ENCODE measurements around the gene CD164.

CD164 gene

GRCh38 chr6:109382576-109383437 is 540 bp upstream of the CD164 start:
- H2AK5ac ChIP-seq (ENCODE audit: low read length, severe bottlenecking): no peak overlapping the region
- WGBS: under 1% methylated on average over 36 of the region's 42 CpGs
- H3K4me3 ChIP-seq (ENCODE audit: insufficient read depth in 1 of 2, low read depth in 1 of 2, low read length in 2 of 2): peak overlapping the region; percentile 94
- H3K4me1 ChIP-seq (ENCODE audit: control insufficient read depth, insufficient read depth, low read depth, low read length): no peaks in the 10 kb centered on the region
- no peaks in the 10 kb centered on the region for H3K79me1 ChIP-seq (replicated peaks; ENCODE audit: low read length, poor library complexity, severe bottlenecking)
- peaks cover 0 to 17% of the 10 kb centered on the region in 2 experiments for H3K36me3 ChIP-seq (ENCODE audit: control insufficient read depth in 1 of 2, insufficient read depth in 2 of 2, low read depth in 1 of 2, low read length in 2 of 2)
- peak overlapping the region; percentile 69 for H3K4me2 ChIP-seq (ENCODE audit: low read length, poor library complexity, severe bottlenecking)
- peak overlapping the region in 1 of 2 experiments; percentile 89 for H3K23ac ChIP-seq (ENCODE audit: low read length in 2 of 2)
- peak overlapping the region; percentile 99 for H4K8ac ChIP-seq (ENCODE audit: low read length)
- peak overlapping the region in 1 of 2 experiments; percentile 99 for H3K14ac ChIP-seq (ENCODE audit: low read length in 2 of 2)
- peak overlapping the region; percentile 93 for H4K91ac ChIP-seq (ENCODE audit: low read length)
- no peaks in the 10 kb centered on the region for H3K9me3 ChIP-seq (ENCODE audit: control insufficient read depth, low read length)
- no peaks in the 10 kb centered on the region for H3K27me3 ChIP-seq (ENCODE audit: control insufficient read depth in 1 of 2, insufficient read depth in 1 of 2, low read length in 2 of 2)
- H2BK5ac ChIP-seq (ENCODE audit: low read depth, low read length, poor library complexity, severe bottlenecking): peak overlapping the region; percentile 100
- DNase-seq: peak; percentile 96
- peak overlapping the region; percentile 92 to 99 for H3K18ac ChIP-seq (ENCODE audit: low read depth in 1 of 2, low read length in 2 of 2)
- H2AFZ ChIP-seq (ENCODE audit: low read depth, low read length): peak overlapping the region; percentile 71
- H3K4ac ChIP-seq (ENCODE audit: low read depth in 1 of 2, low read length in 2 of 2): peak overlapping the region; percentile 86 to 98
- peak overlapping the region; percentile 99 for H3K27ac ChIP-seq (ENCODE audit: low read length, poor library complexity, severe bottlenecking)
- peak overlapping the region; percentile 96 for H3K9ac ChIP-seq (ENCODE audit: low read length)
- peak overlapping the region; percentile 94 for H2BK120ac ChIP-seq (ENCODE audit: low read depth, low read length)
- peak overlapping the region; percentile 44 for H2BK15ac ChIP-seq (ENCODE audit: low read depth, poor library complexity, severe bottlenecking)
- H2BK12ac ChIP-seq (ENCODE audit: low read length in 2 of 2): peak overlapping the region; percentile 65 to 99

GRCh38 chr6:109381061-109381746 is 1.1 kb downstream of the CD164 start:
- no peak overlapping the region for H2BK15ac ChIP-seq (ENCODE audit: low read depth, poor library complexity, severe bottlenecking)
- no peak overlapping the region for H2AFZ ChIP-seq (ENCODE audit: low read depth, low read length)
- peak; percentile 50 for DNase-seq
- no peak overlapping the region for H4K8ac ChIP-seq (ENCODE audit: low read length)
- H3K4ac ChIP-seq (ENCODE audit: low read depth in 1 of 2, low read length in 2 of 2): peak overlapping the region in 1 of 2 experiments; percentile 76
- H3K4me1 ChIP-seq (ENCODE audit: control insufficient read depth, insufficient read depth, low read depth, low read length): no peaks in the 10 kb centered on the region
- H3K27ac ChIP-seq (ENCODE audit: low read length, poor library complexity, severe bottlenecking): peak overlapping the region; percentile 80
- H3K9ac ChIP-seq (ENCODE audit: low read length): peak overlapping the region; percentile 96
- H3K4me3 ChIP-seq (ENCODE audit: insufficient read depth in 1 of 2, low read depth in 1 of 2, low read length in 2 of 2): peak overlapping the region; percentile 94
- H3K23ac ChIP-seq (ENCODE audit: low read length in 2 of 2): peak overlapping the region; percentile 29 to 53
- H3K14ac ChIP-seq (ENCODE audit: low read length in 2 of 2): peak overlapping the region in 1 of 2 experiments; percentile 27
- H3K79me1 ChIP-seq (replicated peaks; ENCODE audit: low read length, poor library complexity, severe bottlenecking): no peaks in the 10 kb centered on the region
- H2BK5ac ChIP-seq (ENCODE audit: low read depth, low read length, poor library complexity, severe bottlenecking): no peak overlapping the region
- no peak overlapping the region for H2AK5ac ChIP-seq (ENCODE audit: low read length, severe bottlenecking)
- peak overlapping the region; percentile 78 for H3K4me2 ChIP-seq (ENCODE audit: low read length, poor library complexity, severe bottlenecking)
- under 1% methylated on average over 17 of the region's 25 CpGs for WGBS
- peaks cover 2 to 33% of the 10 kb centered on the region in 2 experiments for H3K36me3 ChIP-seq (ENCODE audit: control insufficient read depth in 1 of 2, insufficient read depth in 2 of 2, low read depth in 1 of 2, low read length in 2 of 2)
- peak overlapping the region; percentile 90 to 97 for H3K18ac ChIP-seq (ENCODE audit: low read depth in 1 of 2, low read length in 2 of 2)
- no peak overlapping the region for H4K91ac ChIP-seq (ENCODE audit: low read length)
- no peaks in the 10 kb centered on the region for H3K27me3 ChIP-seq (ENCODE audit: control insufficient read depth in 1 of 2, insufficient read depth in 1 of 2, low read length in 2 of 2)
- peak overlapping the region; percentile 94 for H2BK120ac ChIP-seq (ENCODE audit: low read depth, low read length)
- H3K9me3 ChIP-seq (ENCODE audit: control insufficient read depth, low read length): no peaks in the 10 kb centered on the region
- no peak overlapping the region for H2BK12ac ChIP-seq (ENCODE audit: low read length in 2 of 2)

DNA sequence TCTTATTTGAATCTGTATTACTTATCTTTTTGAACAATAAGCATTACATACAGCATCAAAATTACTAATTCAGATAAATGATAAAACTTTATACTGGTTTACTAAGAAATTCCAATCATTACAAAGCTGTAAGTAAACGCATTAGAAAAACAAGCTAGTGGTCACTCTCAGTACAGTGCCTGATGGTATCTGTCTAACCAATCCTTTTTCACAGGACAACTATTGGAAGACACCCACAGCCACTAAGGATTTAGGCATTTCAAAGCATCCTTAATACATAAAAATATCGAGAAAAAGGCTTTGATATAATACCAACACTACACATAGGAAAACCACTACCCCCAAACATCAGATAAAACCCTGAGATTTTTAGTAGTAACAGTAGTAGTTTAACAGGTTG is 2.6 kb downstream of the CD164 start:
- peak overlapping the region in 1 of 2 experiments; percentile 94 for H3K4me3 ChIP-seq (ENCODE audit: insufficient read depth in 1 of 2, low read depth in 1 of 2, low read length in 2 of 2)
- no peak overlapping the region for H2BK12ac ChIP-seq (ENCODE audit: low read length in 2 of 2)
- H3K9ac ChIP-seq (ENCODE audit: low read length): peak overlapping the region; percentile 96
- DNase-seq: no peak
- 80% methylated on average over 2 of the region's 2 CpGs for WGBS
- peak overlapping the region; percentile 71 for H3K4me2 ChIP-seq (ENCODE audit: low read length, poor library complexity, severe bottlenecking)
- H3K36me3 ChIP-seq (ENCODE audit: control insufficient read depth in 1 of 2, insufficient read depth in 2 of 2, low read depth in 1 of 2, low read length in 2 of 2): peaks cover 6 to 48% of the 10 kb centered on the region in 2 experiments
- no peak overlapping the region for H2AK5ac ChIP-seq (ENCODE audit: low read length, severe bottlenecking)
- H2AFZ ChIP-seq (ENCODE audit: low read depth, low read length): no peak overlapping the region
- H3K27ac ChIP-seq (ENCODE audit: low read length, poor library complexity, severe bottlenecking): no peak overlapping the region
- H3K23ac ChIP-seq (ENCODE audit: low read length in 2 of 2): no peak overlapping the region
- H4K8ac ChIP-seq (ENCODE audit: low read length): no peak overlapping the region
- H3K79me1 ChIP-seq (replicated peaks; ENCODE audit: low read length, poor library complexity, severe bottlenecking): peaks cover 2% of the 10 kb centered on the region
- no peaks in the 10 kb centered on the region for H3K4me1 ChIP-seq (ENCODE audit: control insufficient read depth, insufficient read depth, low read depth, low read length)
- H3K4ac ChIP-seq (ENCODE audit: low read depth in 1 of 2, low read length in 2 of 2): no peak overlapping the region
- H2BK5ac ChIP-seq (ENCODE audit: low read depth, low read length, poor library complexity, severe bottlenecking): no peak overlapping the region
- H3K27me3 ChIP-seq (ENCODE audit: control insufficient read depth in 1 of 2, insufficient read depth in 1 of 2, low read length in 2 of 2): no peaks in the 10 kb centered on the region
- no peaks in the 10 kb centered on the region for H3K9me3 ChIP-seq (ENCODE audit: control insufficient read depth, low read length)
- no peak overlapping the region for H2BK120ac ChIP-seq (ENCODE audit: low read depth, low read length)
- H3K14ac ChIP-seq (ENCODE audit: low read length in 2 of 2): no peak overlapping the region
- no peak overlapping the region for H4K91ac ChIP-seq (ENCODE audit: low read length)
- H2BK15ac ChIP-seq (ENCODE audit: low read depth, poor library complexity, severe bottlenecking): no peak overlapping the region
- no peak overlapping the region for H3K18ac ChIP-seq (ENCODE audit: low read depth in 1 of 2, low read length in 2 of 2)

- 97% methylated on average over 3 of the region's 3 CpGs for WGBS
- H3K4ac ChIP-seq (ENCODE audit: low read depth in 1 of 2, low read length in 2 of 2): no peak overlapping the region
- no peak overlapping the region for H2BK120ac ChIP-seq (ENCODE audit: low read depth, low read length)
- H2BK5ac ChIP-seq (ENCODE audit: low read depth, low read length, poor library complexity, severe bottlenecking): no peak overlapping the region
- peak overlapping the region; percentile 8 for H3K9ac ChIP-seq (ENCODE audit: low read length)
- no peak overlapping the region for H3K14ac ChIP-seq (ENCODE audit: low read length in 2 of 2)
- H3K27me3 ChIP-seq (ENCODE audit: control insufficient read depth in 1 of 2, insufficient read depth in 1 of 2, low read length in 2 of 2): no peaks in the 10 kb centered on the region
- H2AFZ ChIP-seq (ENCODE audit: low read depth, low read length): no peak overlapping the region
- no peak overlapping the region for H4K8ac ChIP-seq (ENCODE audit: low read length)
- no peak overlapping the region for H2BK15ac ChIP-seq (ENCODE audit: low read depth, poor library complexity, severe bottlenecking)
- H2BK12ac ChIP-seq (ENCODE audit: low read length in 2 of 2): no peak overlapping the region
- H3K18ac ChIP-seq (ENCODE audit: low read depth in 1 of 2, low read length in 2 of 2): no peak overlapping the region
- H3K4me2 ChIP-seq (ENCODE audit: low read length, poor library complexity, severe bottlenecking): no peak overlapping the region
- no peak overlapping the region for H4K91ac ChIP-seq (ENCODE audit: low read length)
- peaks cover 9 to 68% of the 10 kb centered on the region in 2 experiments for H3K36me3 ChIP-seq (ENCODE audit: control insufficient read depth in 1 of 2, insufficient read depth in 2 of 2, low read depth in 1 of 2, low read length in 2 of 2)
- no peaks in the 10 kb centered on the region for H3K9me3 ChIP-seq (ENCODE audit: control insufficient read depth, low read length)
- no peak overlapping the region for H3K27ac ChIP-seq (ENCODE audit: low read length, poor library complexity, severe bottlenecking)
- DNase-seq: no peak
- no peak overlapping the region for H3K4me3 ChIP-seq (ENCODE audit: insufficient read depth in 1 of 2, low read depth in 1 of 2, low read length in 2 of 2)
- H2AK5ac ChIP-seq (ENCODE audit: low read length, severe bottlenecking): no peak overlapping the region
- H3K23ac ChIP-seq (ENCODE audit: low read length in 2 of 2): no peak overlapping the region
- H3K79me1 ChIP-seq (replicated peaks; ENCODE audit: low read length, poor library complexity, severe bottlenecking): peaks cover 4% of the 10 kb centered on the region
- no peaks in the 10 kb centered on the region for H3K4me1 ChIP-seq (ENCODE audit: control insufficient read depth, insufficient read depth, low read depth, low read length)
These were observed 4.5 kb downstream of the CD164 start for GRCh38 chr6:109377717-109378116.
